H1 (cell line): ENCODE measurements around the gene BCAS4. TPM values are rescaled to one million over a fixed set of nuclear protein-coding genes. Genes with fewer than 3 reads are reported as not detected.
A peak's percentile ranks its signal among the peaks of the same experiment; 100 is the strongest.

Experiments
- CTCF ChIA-PET: fragments of 300-600 bp; sonication (Branson Sonifier 250); formaldehyde crosslinking; loops from one replicate; lab custom pipeline; 2021; ENCODE audit not compliant: partially characterized antibody; lab: Charles Lee
- POLR2A ChIA-PET: fragments of 300-600 bp; sonication (Branson Sonifier 250); formaldehyde crosslinking; loops from one replicate; lab custom pipeline; 2021; ENCODE audit warnings: inconsistent platforms; ENCODE audit not compliant: partially characterized antibody; lab: Charles Lee
- DNase-seq, 2 experiments: peaks; one replicate each; pipeline versions ENCODE4 v3.0.0 to v3.0.0-alpha.2; 2010 to 2022; ENCODE audit warnings: low spot score in 2 of 2, low read depth in 1 of 2, mixed read lengths in 1 of 2
- FAIRE-seq: peaks from 2 replicates; lab custom pipeline; 2011; peaks lifted over from hg19 to GRCh38; lab: Jason Lieb, UNC
- H2AFZ ChIP-seq: 2 replicates; pipeline ENCODE4 v1.8.1; 2012; ENCODE audit warnings: low read length, inconsistent platforms
- H2AK5ac ChIP-seq: 2 replicates; pipeline ENCODE4 v1.6.1; 2013; ENCODE audit warnings: low read depth, low read length
- H2BK120ac ChIP-seq: replicated peaks from 2 replicates; pipeline ENCODE3; 2013; ENCODE audit warnings: low read depth, low read length, inconsistent platforms
- H2BK12ac ChIP-seq: 2 replicates; pipeline ENCODE4 v1.6.1; 2013; ENCODE audit warnings: low read depth, low read length
- H2BK15ac ChIP-seq: 2 replicates; pipeline ENCODE4 v1.6.1; 2013; ENCODE audit warnings: low read length
- H2BK20ac ChIP-seq: 2 replicates; pipeline ENCODE4 v1.6.1; 2013; ENCODE audit warnings: low read length
- H2BK5ac ChIP-seq: 2 replicates; pipeline ENCODE4 v1.6.1; 2013; ENCODE audit warnings: low read depth, low read length
- H3K14ac ChIP-seq: 2 replicates; pipeline ENCODE4 v1.6.1; 2013; ENCODE audit warnings: inconsistent platforms; ENCODE audit not compliant: insufficient read length
- H3K18ac ChIP-seq: 2 replicates; pipeline ENCODE4 v1.6.1; 2013; ENCODE audit warnings: low read length; ENCODE audit errors: extremely low read depth
- H3K23ac ChIP-seq: 2 replicates; pipeline ENCODE4 v1.6.1; 2013; ENCODE audit warnings: inconsistent platforms; ENCODE audit not compliant: insufficient read length
- H3K23me2 ChIP-seq: 2 replicates; pipeline ENCODE4 v1.6.1; 2013; ENCODE audit warnings: low read depth, low read length
- H3K27ac ChIP-seq: 2 replicates; pipeline ENCODE4 v1.6.1; 2011; ENCODE audit warnings: low read depth, low read length, inconsistent platforms
- H3K27me3 ChIP-seq, 4 experiments: replicated peaks in 1 of 4; 1 replicate in 1 of 4; 2 replicates in 3 of 4; pipeline versions ENCODE4 v1.6.1 to v1.8.1; 2011 to 2013; ENCODE audit warnings: low read length in 3 of 4, mild to moderate bottlenecking in 3 of 4, inconsistent platforms in 2 of 4, mixed read lengths in 2 of 4, moderate library complexity in 1 of 4; ENCODE audit not compliant: control insufficient read depth in 3 of 4, insufficient read depth in 3 of 4; ENCODE audit errors: extremely low read depth in 1 of 4
- H3K36me3 ChIP-seq, 4 experiments: 2 replicates each; pipeline versions ENCODE4 v1.6.1 to v1.8.1; 2011 to 2013; ENCODE audit warnings: mild to moderate bottlenecking in 4 of 4, low read length in 3 of 4, moderate library complexity in 2 of 4, control low read depth in 1 of 4, inconsistent platforms in 1 of 4; ENCODE audit not compliant: insufficient read depth in 4 of 4, control insufficient read depth in 2 of 4
- H3K4ac ChIP-seq: replicated peaks from 2 replicates; pipeline ENCODE3; 2013; ENCODE audit warnings: low read length, low read depth, mixed read lengths, inconsistent platforms; ENCODE audit not compliant: insufficient read length
- H3K4me1 ChIP-seq, 4 experiments: replicated peaks in 1 of 4; 1 replicate in 1 of 4; 2 replicates in 3 of 4; pipeline versions ENCODE4 v1.6.1 to v1.8.1; 2011 to 2013; ENCODE audit warnings: low read length in 3 of 4, inconsistent platforms in 2 of 4, mixed read lengths in 1 of 4; ENCODE audit not compliant: insufficient read depth in 4 of 4, control insufficient read depth in 3 of 4
- H3K4me2 ChIP-seq, 2 experiments: 2 replicates each; pipeline versions ENCODE4 v1.6.1 to v1.8.1; 2011 to 2013; ENCODE audit warnings: low read depth in 2 of 2, low read length in 2 of 2, control low read depth in 1 of 2, inconsistent platforms in 1 of 2, mild to moderate bottlenecking in 1 of 2; ENCODE audit not compliant: insufficient read depth in 1 of 2
- H3K4me3 ChIP-seq, 4 experiments: fragments of 200-600, 300-600 bp in 1 of 4; sonication (generic), shearing (Covaris generic), sonication (Bioruptor Twin) in 1 of 4; 2 replicates each; pipeline versions ENCODE4 v1.5.1 to v1.8.1; 2011 to 2016; ENCODE audit warnings: low read length in 4 of 4, low read depth in 3 of 4, control low read depth in 2 of 4, inconsistent platforms in 2 of 4, mild to moderate bottlenecking in 2 of 4, mixed read lengths in 1 of 4, moderate library complexity in 1 of 4; ENCODE audit not compliant: insufficient read depth in 2 of 4; ENCODE audit errors: extremely low read depth in 1 of 4
- H3K56ac ChIP-seq: replicated peaks from 2 replicates; pipeline ENCODE3; 2013; ENCODE audit warnings: low read depth, mild to moderate bottlenecking, mixed read lengths, low read length, inconsistent platforms; ENCODE audit not compliant: insufficient read length
- H3K79me1 ChIP-seq: 2 replicates; pipeline ENCODE4 v1.6.1; 2013; ENCODE audit warnings: low read depth, low read length, control low read depth
- H3K79me2 ChIP-seq, 2 experiments: 2 replicates each; pipeline versions ENCODE4 v1.6.1 to v1.8.1; 2012 to 2013; ENCODE audit warnings: low read length in 2 of 2, mild to moderate bottlenecking in 2 of 2, inconsistent platforms in 1 of 2; ENCODE audit not compliant: insufficient read depth in 2 of 2, control insufficient read depth in 1 of 2
- H3K9ac ChIP-seq, 4 experiments: replicated peaks in 1 of 4; 1 replicate in 1 of 4; 2 replicates in 3 of 4; pipeline versions ENCODE4 v1.6.1 to v1.8.1; 2011 to 2013; ENCODE audit warnings: low read depth in 3 of 4, low read length in 3 of 4, control low read depth in 2 of 4, mild to moderate bottlenecking in 2 of 4, moderate library complexity in 2 of 4, inconsistent platforms in 1 of 4; ENCODE audit errors: extremely low read depth in 1 of 4
- H3K9me3 ChIP-seq, 2 experiments: 2 replicates each; pipeline versions ENCODE4 v1.6.1 to v1.8.1; 2012 to 2013; ENCODE audit warnings: mild to moderate bottlenecking in 2 of 2, moderate library complexity in 2 of 2, control low read depth in 1 of 2, inconsistent platforms in 1 of 2, low read depth in 1 of 2, low read length in 1 of 2, mixed read lengths in 1 of 2; ENCODE audit not compliant: insufficient read depth in 2 of 2
- H4K20me1 ChIP-seq, 2 experiments: replicated peaks in 1 of 2; 2 replicates each; pipeline versions ENCODE3 to v1.8.1; 2011 to 2013; ENCODE audit warnings: inconsistent platforms in 2 of 2, low read length in 2 of 2, mild to moderate bottlenecking in 1 of 2; ENCODE audit not compliant: insufficient read depth in 2 of 2, control insufficient read depth in 1 of 2
- H4K5ac ChIP-seq: 2 replicates; pipeline ENCODE4 v1.6.1; 2013; ENCODE audit warnings: low read length, low read depth, mixed read lengths, inconsistent platforms; ENCODE audit not compliant: insufficient read length
- H4K8ac ChIP-seq: 2 replicates; pipeline ENCODE4 v1.8.0; 2013; ENCODE audit warnings: mild to moderate bottlenecking, moderate library complexity, low read length, inconsistent platforms; ENCODE audit not compliant: insufficient read depth; ENCODE audit errors: extremely low read depth
- H4K91ac ChIP-seq: replicated peaks from 2 replicates; pipeline ENCODE3; 2013; ENCODE audit warnings: low read length, mixed read lengths, inconsistent platforms; ENCODE audit not compliant: insufficient read length
- CBX5 ChIP-seq: fragments of 300-800, 300-1000 bp; sonication (generic); IDR thresholded peaks from 2 replicates; pipeline ENCODE4 v1.7.1; 2016; ENCODE audit warnings: antibody characterized with exemption, low read length, low read depth
- CEBPB ChIP-seq: IDR thresholded peaks from 2 replicates; pipeline ENCODE4 v1.6.1; 2012; ENCODE audit warnings: low read depth, low read length
- CHD1 ChIP-seq: IDR thresholded peaks from 2 replicates; pipeline ENCODE4 v1.6.1; 2012; ENCODE audit warnings: low read depth, low read length, improper control_type of control experiment
- EP300 ChIP-seq, 2 experiments: IDR thresholded peaks; 1 replicate in 1 of 2; 2 replicates in 1 of 2; pipeline ENCODE4 v1.6.1; 2011 to 2012; ENCODE audit warnings: low read depth in 2 of 2, low read length in 2 of 2, mild to moderate bottlenecking in 2 of 2, borderline replicate concordance in 1 of 2, inconsistent platforms in 1 of 2, moderate library complexity in 1 of 2
- FOSL1 ChIP-seq: IDR thresholded peaks from 2 replicates; pipeline ENCODE4 v1.6.1; 2011; ENCODE audit warnings: mild to moderate bottlenecking, low read depth, low read length, moderate library complexity; ENCODE audit not compliant: insufficient read depth
- GABPA ChIP-seq: IDR thresholded peaks from 2 replicates; pipeline ENCODE4 v1.6.1; 2011; ENCODE audit warnings: mild to moderate bottlenecking, low read length, moderate library complexity, borderline replicate concordance; ENCODE audit not compliant: insufficient read depth
- GTF2F1 ChIP-seq: IDR thresholded peaks from 2 replicates; pipeline ENCODE4 v1.6.1; 2012; ENCODE audit warnings: low read depth, low read length, improper control_type of control experiment, borderline replicate concordance
- HDAC2 ChIP-seq, 2 experiments: fragments of 300-600 bp in 1 of 2; sonication (generic) in 1 of 2; IDR thresholded peaks; 2 replicates each; pipeline ENCODE4 v1.6.1; 2011 to 2012; ENCODE audit warnings: low read depth in 2 of 2, low read length in 2 of 2, mild to moderate bottlenecking in 2 of 2, moderate library complexity in 2 of 2, borderline replicate concordance in 1 of 2, inconsistent platforms in 1 of 2
- KDM1A ChIP-seq: fragments of 200-600, 300-600 bp; sonication (generic); IDR thresholded peaks from 2 replicates; pipeline ENCODE4 v1.7.1; 2016; ENCODE audit warnings: mild to moderate bottlenecking, low read length, borderline replicate concordance
- PHF8 ChIP-seq: fragments of 200-600 bp; sonication (generic); conservative IDR thresholded peaks from 2 replicates; pipeline ENCODE4 v1.7.1; 2012; ENCODE audit warnings: low read depth, mild to moderate bottlenecking, inconsistent platforms, low read length, moderate library complexity
- SAP30 ChIP-seq: fragments of 300-600 bp; sonication (generic); IDR thresholded peaks from 2 replicates; pipeline ENCODE4 v1.7.1; 2012; ENCODE audit warnings: low read length, moderate library complexity, mild to moderate bottlenecking, inconsistent platforms; ENCODE audit not compliant: insufficient read depth, insufficient replicate concordance
- SP2 ChIP-seq: IDR thresholded peaks from 2 replicates; pipeline ENCODE4 v1.6.1; 2012; ENCODE audit warnings: mild to moderate bottlenecking, low read length, inconsistent platforms
- ZNF274 ChIP-seq: IDR thresholded peaks from 2 replicates; pipeline ENCODE4 v1.7.0; 2012; ENCODE audit warnings: low read length, borderline replicate concordance; ENCODE audit errors: extremely low read depth
- WGBS, 2 experiments: shearing (Covaris generic) in 1 of 2; methylation state at CpG; one replicate each; pipeline versions ENCODE4 v1.1.6 to v1.1.7; 2013 to 2015; ENCODE audit warnings: low lambda C conversion rate in 2 of 2, mixed read lengths in 2 of 2, inconsistent platforms in 1 of 2, low coverage in 1 of 2, missing lambda C conversion rate in 1 of 2; ENCODE audit not compliant: insufficient replicate concordance in 2 of 2, insufficient coverage in 1 of 2, insufficient read length in 1 of 2; ENCODE audit errors: extremely low coverage in 1 of 2, missing lambda C conversion rate in 1 of 2; 5-methylcytosine and 5-hydroxymethylcytosine counted together
- polyA plus RNA-seq, 7 experiments: library from polyadenylated mRNA; depleted of rRNA in 3 of 7; stranded (reverse) in 5 of 7; unstranded in 2 of 7; fragments of >200 nt in 5 of 7; fragments of 200-250 nt in 2 of 7; gene quantifications; 1 replicate in 5 of 7; 2 replicates in 1 of 7; 4 replicates in 1 of 7; pipeline versions ENCODE4 v1.2.1 to v1.2.3, GENCODE V29; 2011 to 2013; ENCODE audit warnings: missing spikeins in 2 of 7, mixed read lengths in 2 of 7
- total RNA-seq: library from RNA; stranded (reverse); fragmentation: NEBNext Ultra II Directional; extraction: Animal tissue kit (Norgen Biotek cat#: 25700); gene quantifications from 2 replicates; pipeline ENCODE4 v1.2.1, GENCODE V29; 2021

Gene BCAS4
- total and polyA plus RNA-seq, 2 of the 8 experiments (the other 6 are each of a cell fraction or from before 2014, with no cell fraction given), result 21.2 to 23.6 TPM

GRCh38 chr20:50819349-50819748, 24.5 kb downstream of the BCAS4 start:
- Histone ChIP-seq H4K91ac (no peak overlapping the region), H3K79me2 (no peaks in the 10 kb centered on the region), H2AK5ac (no peak overlapping the region), H2BK120ac (no peak overlapping the region), H4K5ac (no peak overlapping the region), H3K36me3 (0 out of 8 replicates have a peak, but pooled peaks cover 0 to 3% (median 0%) of the 10 kb centered on the region in 4 experiments), H3K4ac (no peak overlapping the region), H4K8ac (peak overlapping the region; percentile 19; the same call in 1 of the 2 replicates), H3K18ac (no peak overlapping the region; the same call in 1 of the 2 replicates), H3K14ac (no peak overlapping the region), H3K4me1 (peaks cover 0 to 9% (median 4%) of the 10 kb centered on the region in 4 experiments; a peak in 4 of 7 replicates), H3K4me2 (no peak overlapping the region), H3K23me2 (no peaks in the 10 kb centered on the region; the same call in 1 of the 2 replicates), H3K27me3 (no peaks in the 10 kb centered on the region), H3K9me3 (no peaks in the 10 kb centered on the region), H3K23ac (no peak overlapping the region), H4K20me1 (peaks cover 0 to 2% of the 10 kb centered on the region in 2 experiments), H3K9ac (no peak overlapping the region), H2BK5ac (no peak overlapping the region), H2BK20ac (no peak overlapping the region), H3K27ac (no peak overlapping the region), H2BK12ac (no peak overlapping the region), H2AFZ (no peak overlapping the region), H3K79me1 (no peaks in the 10 kb centered on the region), H2BK15ac (no peak overlapping the region), H3K4me3 (no peak overlapping the region), H3K56ac (no peak overlapping the region)
- FAIRE-seq (no peak), DNase-seq (no peak)
- WGBS, 2 experiments, result 91% methylated on average over 8 of the region's 8 CpGs; no CpG with 5 or more reads in 1 of the 2 experiments
- ChIA-PET POLR2A (interaction anchor here (1.4 kb wide), 1 partner anchor 111 kb away, joined by 5 read pairs; no protein-coding TSS in a partner anchor), CTCF (interaction anchor here (0.9 to 1.9 kb wide), 11 partner anchors 9 to 110 kb away, joined by 3 to 15 read pairs (median 4); partner anchors contain the start of gene BCAS4)
- no peak for TF ChIP-seq GABPA
- no peak for TF ChIP-seq SAP30
- no peak for TF ChIP-seq CBX5
- TF ChIP-seq CHD1, result no peak
- TF ChIP-seq PHF8, result no peak
- TF ChIP-seq KDM1A, result no peak
- TF ChIP-seq ZNF274, result no peak
- no peak for TF ChIP-seq HDAC2 (IDR thresholded peaks at IDR 0.05; ENCODE audit: borderline replicate concordance in 1 of 2, low read depth in 2 of 2, low read length in 2 of 2)
- no peak for TF ChIP-seq CEBPB
- no peak for TF ChIP-seq EP300 (IDR thresholded peaks at IDR 0.05; ENCODE audit: borderline replicate concordance in 1 of 2, low read depth in 2 of 2, low read length in 2 of 2)
- no peak for TF ChIP-seq SP2
- TF ChIP-seq GTF2F1, result no peak
- no peak for TF ChIP-seq FOSL1
